K562 (cell line): Measurements from ENCODE around the gene RGPD4.

ENCODE experiments used
- C11orf30 ChIP-seq: fragments of 450-650 bp; IDR thresholded peaks from 2 replicates; pipeline ENCODE4 v1.6.1; 2016; ENCODE audit warnings: low read depth, mild to moderate bottlenecking
- FOXJ3 ChIP-seq: sonication (generic); formaldehyde crosslinking; IDR thresholded peaks from 2 replicates; pipeline ENCODE4 v1.4.0; 2020; ENCODE audit warnings: mild to moderate bottlenecking, missing genetic modification reagents
- KAT8 ChIP-seq: fragments of 450-650 bp; IDR thresholded peaks from 2 replicates; pipeline ENCODE4 v1.6.1; 2016; ENCODE audit warnings: low read depth, mild to moderate bottlenecking
- NRF1 ChIP-seq, 2 experiments: fragments of 450-650 bp; IDR thresholded peaks in 1 of 2; conservative IDR thresholded peaks in 1 of 2; 2 replicates each; pipeline ENCODE4 v1.6.1; 2014; ENCODE audit warnings: mild to moderate bottlenecking in 2 of 2
- ZNF3 ChIP-seq: fragments of 250-450 bp; sonication (Bioruptor Pico); IDR thresholded peaks from 2 replicates; pipeline ENCODE4 v1.5.0; 2021; ENCODE audit warnings: mild to moderate bottlenecking, moderate library complexity

GRCh38 chr2:107777974-107778373 lies 48.7 kb upstream of the RGPD4 start:
- no peak for TF ChIP-seq ZNF3
- TF ChIP-seq C11orf30 = no peak
- no peak for TF ChIP-seq NRF1 (conservative IDR thresholded peaks at IDR 0.05 in 1 of 2, IDR thresholded peaks at IDR 0.05 in 1 of 2)
- no peak for TF ChIP-seq KAT8
- no peak for TF ChIP-seq FOXJ3 (CRISPR knock-in tag)
